Stimulated activated CD8-positive, alpha-beta memory T cell treated with anti-CD3 and anti-CD28 coated beads, Interleukin-4, amount 100 ng/mL, for 1 hour (primary cell): ENCODE results near the gene MED15.
A peak's percentile ranks its signal among the peaks of the same experiment; 100 is the strongest.
"Not testable (repeated sequence)": the region's sequence is repeated elsewhere in the genome, so short reads cannot be mapped to it uniquely, and the experiment has no call there.

Experiments
- DNase-seq, 2 donors: peaks; one replicate each; pipeline ENCODE4 v3.0.0-alpha.2; 2020; ENCODE audit warnings: low read depth in 2 of 2, low spot score in 1 of 2

Gene MED15

GRCh38 chr22:20531154-20531403, 23.7 kb downstream of the MED15 start:
- no peak for DNase-seq

DNA sequence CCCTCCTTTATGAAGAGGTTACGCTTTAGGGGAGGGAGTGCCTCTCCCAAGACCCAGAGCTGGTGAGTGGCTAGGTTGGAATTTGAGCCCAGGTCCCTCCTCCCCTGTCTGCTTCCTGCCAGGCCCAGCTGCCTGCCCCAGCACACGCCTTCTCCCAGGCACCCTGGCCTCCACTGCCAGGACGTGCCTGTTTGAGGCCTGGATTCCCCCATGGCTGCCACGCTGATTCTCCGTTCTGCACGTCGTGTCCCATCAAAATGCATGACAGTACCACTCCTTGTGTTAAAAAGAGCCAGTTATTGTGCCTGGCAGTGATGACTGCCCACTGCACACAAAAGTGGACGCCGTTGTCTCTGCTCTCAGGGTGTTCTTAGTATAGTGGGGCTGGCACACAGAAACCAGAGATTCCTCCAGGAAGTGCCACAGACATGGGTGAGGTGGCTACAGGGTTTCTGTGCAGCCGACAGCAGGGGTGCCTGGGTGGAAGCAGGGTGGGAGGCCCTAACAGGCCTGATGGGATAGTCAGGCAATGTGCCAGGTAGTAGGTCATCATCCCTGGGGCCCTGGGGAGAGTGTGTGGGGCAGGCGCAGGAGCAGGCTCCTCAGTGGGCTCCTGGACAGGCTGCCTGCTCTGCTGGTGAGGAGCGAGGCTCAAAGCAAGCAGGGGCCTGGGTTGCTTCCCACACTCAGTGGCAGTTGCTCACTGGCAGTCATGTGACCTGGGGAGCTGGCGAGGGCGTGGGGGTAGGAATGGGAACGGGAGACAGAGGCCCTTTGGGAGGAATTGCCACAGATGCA, 24.2 kb downstream of the MED15 start:
- no peak for DNase-seq

- no peak for DNase-seq
These were observed 25.0 kb downstream of the MED15 start for GRCh38 chr22:20532256-20532993.

- DNase-seq: no peak
These were observed 25.9 kb downstream of the MED15 start for GRCh38 chr22:20533095-20533878.

- DNase-seq: no peak
These were observed 26.5 kb downstream of the MED15 start for GRCh38 chr22:20533879-20534265.

- no peak for DNase-seq
These were observed 29.3 kb downstream of the MED15 start for GRCh38 chr22:20536590-20537324.

GRCh38 chr22:20537325-20537756, 29.9 kb downstream of the MED15 start:
- no peak for DNase-seq

GRCh38 chr22:20537983-20538382, 30.6 kb downstream of the MED15 start:
- no peak for DNase-seq

- not testable (repeated sequence) for DNase-seq
These were observed 31.5 kb downstream of the MED15 start for GRCh38 chr22:20538875-20539274.

- DNase-seq: no peak
These were observed 34.6 kb downstream of the MED15 start for GRCh38 chr22:20542055-20542454.

GRCh38 chr22:20542736-20543135, 35.3 kb downstream of the MED15 start:
- DNase-seq: no peak

GRCh38 chr22:20545318-20545634, 37.9 kb downstream of the MED15 start:
- DNase-seq: not testable (repeated sequence)

GRCh38 chr22:20545681-20546521, 38.5 kb downstream of the MED15 start:
- DNase-seq: no peak

DNA sequence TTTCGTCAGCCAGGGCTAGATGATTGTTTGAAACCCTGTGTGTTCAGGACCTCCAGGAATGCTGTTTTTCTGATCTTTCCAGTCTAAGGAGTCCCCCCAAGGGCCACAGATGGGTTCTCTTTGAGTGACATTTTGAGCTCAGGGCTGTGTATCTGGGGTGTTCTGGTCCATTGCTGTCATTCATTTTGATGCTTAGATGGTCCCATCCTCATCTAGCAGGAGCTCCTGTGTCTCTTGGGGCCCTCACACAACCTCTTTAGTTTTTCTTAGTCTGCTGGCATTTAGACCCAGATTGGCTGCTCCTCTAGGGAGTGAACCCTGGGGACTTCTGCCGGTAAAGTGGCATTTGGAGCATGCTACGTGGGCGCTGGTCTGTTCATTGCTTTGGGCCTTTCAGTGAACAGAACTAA, 39.1 kb downstream of the MED15 start:
- no peak for DNase-seq

- DNase-seq: no peak
These were observed 39.6 kb downstream of the MED15 start for GRCh38 chr22:20547029-20547428.

- no peak for DNase-seq
These were observed 41.4 kb downstream of the MED15 start for GRCh38 chr22:20548806-20549205.

DNA sequence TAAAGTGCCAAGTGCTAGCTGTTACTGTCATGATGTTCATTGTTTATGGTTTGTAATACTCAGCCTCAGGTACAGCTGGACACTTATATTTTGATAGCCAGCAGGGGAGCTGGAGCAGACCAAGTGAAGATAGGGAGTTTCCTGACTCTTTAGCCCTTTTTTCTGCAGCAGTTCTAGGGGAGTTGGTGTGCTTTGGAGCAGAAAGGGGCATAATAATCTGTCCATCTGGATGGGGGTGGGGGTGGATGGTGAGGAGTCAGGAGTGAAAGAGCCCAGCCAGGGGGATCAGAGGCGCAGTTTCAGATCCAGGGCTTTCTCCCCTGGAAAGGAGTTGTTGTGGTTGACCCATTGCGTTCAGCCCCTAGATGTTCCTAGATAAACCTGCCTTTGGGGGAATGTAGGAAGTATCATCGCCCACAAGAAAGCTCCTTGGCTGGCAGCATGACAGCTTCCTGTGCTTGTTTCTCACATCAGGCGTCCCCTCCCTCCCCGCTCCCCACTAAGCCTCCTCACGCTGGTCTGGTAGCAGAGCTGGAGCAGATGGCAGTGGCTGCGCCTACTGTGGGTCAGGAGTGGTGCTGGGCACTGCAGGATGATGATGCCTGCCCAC, 41.9 kb downstream of the MED15 start:
- DNase-seq: peak in 1 of 2 donors; percentile 34

DNA sequence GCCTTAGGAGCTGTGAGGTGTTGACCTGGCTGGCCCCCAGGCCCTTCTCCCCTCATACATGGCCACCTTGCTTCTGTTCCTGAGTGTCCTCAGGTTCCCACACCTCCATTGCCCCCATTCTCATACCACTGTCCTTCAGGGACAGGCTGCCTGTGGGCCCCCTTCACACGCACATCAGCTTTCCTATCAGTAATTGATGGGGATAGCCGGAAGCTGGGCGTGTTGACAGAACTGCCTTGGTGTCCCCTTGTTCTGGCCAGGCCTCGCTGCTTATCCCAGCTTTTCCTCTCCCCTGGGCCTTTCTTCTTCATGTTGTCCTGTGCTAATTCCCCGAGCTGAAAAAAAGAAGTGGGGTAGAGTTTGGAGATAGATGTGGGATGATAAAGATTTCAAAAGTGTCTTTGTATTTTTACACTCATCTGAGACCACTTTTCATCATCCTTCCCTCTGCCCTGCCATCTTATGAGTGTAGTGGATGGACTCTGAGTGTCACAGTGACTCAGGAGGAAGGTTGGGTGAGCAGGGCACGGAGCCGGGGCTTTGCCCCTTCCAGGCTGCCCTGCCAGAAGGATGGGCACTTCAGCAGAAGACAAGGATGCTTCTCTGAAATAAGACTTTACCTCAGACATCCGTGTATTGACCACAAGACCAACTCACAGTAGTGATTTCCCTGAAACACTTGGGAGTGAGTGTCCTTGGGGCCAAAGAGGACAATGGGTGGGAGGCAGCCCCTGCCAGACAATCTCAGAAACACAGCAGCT, 42.8 kb downstream of the MED15 start:
- no peak for DNase-seq
